Parathyroid adenoma (tissue), 2 donors: ENCODE data around the gene RGS17.

Experiments
- H2AFZ ChIP-seq: fragments of 300-600 bp; sonication (generic); one replicate; pipeline ENCODE4 v1.7.0; 2017; ENCODE audit warnings: antibody characterized with exemption, mild to moderate bottlenecking
- H3K27ac ChIP-seq: fragments of 300-600 bp; sonication (generic); one replicate; pipeline ENCODE4 v1.7.0; 2017
- H3K27me3 ChIP-seq: fragments of 300-600 bp; sonication (generic); one replicate; pipeline ENCODE4 v1.7.0; 2017; ENCODE audit warnings: low read length; ENCODE audit not compliant: control insufficient read depth, insufficient read depth
- H3K36me3 ChIP-seq: fragments of 300-600 bp; sonication (generic); one replicate; pipeline ENCODE4 v1.7.0; 2017; ENCODE audit warnings: low read length; ENCODE audit not compliant: control insufficient read depth, insufficient read depth
- H3K4me1 ChIP-seq: fragments of 300-600 bp; sonication (generic); one replicate; pipeline ENCODE4 v1.7.0; 2017; ENCODE audit warnings: control low read depth
- H3K4me2 ChIP-seq: fragments of 300-600 bp; sonication (generic); one replicate; pipeline ENCODE4 v1.7.0; 2017; ENCODE audit warnings: low read length
- H3K4me3 ChIP-seq: fragments of 300-600 bp; sonication (generic); one replicate; pipeline ENCODE4 v1.7.0; 2017; ENCODE audit warnings: low read depth, low read length
- H3K79me2 ChIP-seq: fragments of 300-600 bp; sonication (generic); one replicate; pipeline ENCODE4 v1.7.0; 2017; ENCODE audit warnings: control low read depth
- H3K9ac ChIP-seq: fragments of 300-600 bp; sonication (generic); one replicate; pipeline ENCODE4 v1.7.0; 2017; ENCODE audit warnings: mild to moderate bottlenecking
- H3K9me3 ChIP-seq: fragments of 300-600 bp; sonication (generic); one replicate; pipeline ENCODE4 v1.7.0; 2017; ENCODE audit warnings: low read length; ENCODE audit not compliant: control insufficient read depth
- CTCF ChIP-seq: fragments of 300-600 bp; sonication (generic); IDR thresholded peaks from one replicate; pipeline ENCODE4 v1.7.0; 2017; ENCODE audit warnings: antibody characterized with exemption, mild to moderate bottlenecking
- donor health status: primary hyperparathyroidism.

The RGS17 gene

GRCh38 chr6:153131037-153131981 is at the start of gene RGS17:
TSS of gene RGS17 (minus strand) at chr6:153131282. CDS start at chr6:153044018, 87,264 bp downstream.
- Histone ChIP-seq H3K27me3 (no peaks in the 10 kb centered on the region), H2AFZ (peak within 1 kb of the TSS; percentile 90), H3K27ac (peak within 1 kb of the TSS; percentile 63), H3K4me2 (peak within 1 kb of the TSS; percentile 90), H3K4me3 (peak within 1 kb of the TSS; percentile 55), H3K36me3 (no peaks in the 10 kb centered on the region), H3K4me1 (no peaks in the 10 kb centered on the region), H3K9ac (no peak within 1 kb of the TSS), H3K79me2 (no peaks in the 10 kb centered on the region), H3K9me3 (no peaks in the 10 kb centered on the region)
- no peak for TF ChIP-seq CTCF

- no peak for TF ChIP-seq CTCF
- Histone ChIP-seq H3K9me3 (no peaks in the 10 kb centered on the region), H3K9ac (no peak overlapping the region)
Observed at GRCh38 chr6:153172815-153173214, 41.7 kb upstream of the RGS17 start.

GRCh38 chr6:153170511-153170910 is 39.4 kb upstream of the RGS17 start:
- Histone ChIP-seq H3K36me3 (no peaks in the 10 kb centered on the region), H3K4me3 (no peak overlapping the region), H3K9ac (no peak overlapping the region), H3K27ac (no peak overlapping the region), H3K79me2 (no peaks in the 10 kb centered on the region), H3K4me1 (no peaks in the 10 kb centered on the region), H3K9me3 (no peaks in the 10 kb centered on the region), H3K4me2 (no peak overlapping the region), H2AFZ (no peak overlapping the region), H3K27me3 (no peaks in the 10 kb centered on the region)
- no peak for TF ChIP-seq CTCF

More at GRCh38 chr6:153172815-153173214, 41.7 kb upstream of the RGS17 start:
- H3K4me1 ChIP-seq: no peaks in the 10 kb centered on the region
- H3K27ac ChIP-seq: no peak overlapping the region
- H3K36me3 ChIP-seq: no peaks in the 10 kb centered on the region
- H2AFZ ChIP-seq: no peak overlapping the region
- H3K27me3 ChIP-seq: no peaks in the 10 kb centered on the region
- no peaks in the 10 kb centered on the region for H3K79me2 ChIP-seq
- no peak overlapping the region for H3K4me3 ChIP-seq
- H3K4me2 ChIP-seq: no peak overlapping the region

- no peak overlapping the region for H2AFZ ChIP-seq
- no peaks in the 10 kb centered on the region for H3K9me3 ChIP-seq
- H3K4me2 ChIP-seq: no peak overlapping the region
- H3K4me1 ChIP-seq: no peaks in the 10 kb centered on the region
- H3K36me3 ChIP-seq: no peaks in the 10 kb centered on the region
- no peaks in the 10 kb centered on the region for H3K79me2 ChIP-seq
- no peak overlapping the region for H3K27ac ChIP-seq
- H3K9ac ChIP-seq: no peak overlapping the region
- no peak for TF ChIP-seq CTCF
- no peaks in the 10 kb centered on the region for H3K27me3 ChIP-seq
- H3K4me3 ChIP-seq: no peak overlapping the region
Observed at GRCh38 chr6:153167907-153168306, 36.8 kb upstream of the RGS17 start.
